Fibroblast of upper back skin (primary cell): ENCODE results near the gene SUFU.
"Not testable (repeated sequence)": the region's sequence is repeated elsewhere in the genome, so short reads cannot be mapped to it uniquely, and the experiment has no call there.

Experiments
- DNase-seq: peaks from one replicate; pipeline ENCODE4 v3.0.0-alpha.2; 2013

SUFU gene

GRCh38 chr10:102514487-102515311, 10.9 kb downstream of the SUFU start:
- DNase-seq: no peak

- no peak for DNase-seq
Observed at GRCh38 chr10:102515724-102516123, 12.0 kb downstream of the SUFU start.

DNA sequence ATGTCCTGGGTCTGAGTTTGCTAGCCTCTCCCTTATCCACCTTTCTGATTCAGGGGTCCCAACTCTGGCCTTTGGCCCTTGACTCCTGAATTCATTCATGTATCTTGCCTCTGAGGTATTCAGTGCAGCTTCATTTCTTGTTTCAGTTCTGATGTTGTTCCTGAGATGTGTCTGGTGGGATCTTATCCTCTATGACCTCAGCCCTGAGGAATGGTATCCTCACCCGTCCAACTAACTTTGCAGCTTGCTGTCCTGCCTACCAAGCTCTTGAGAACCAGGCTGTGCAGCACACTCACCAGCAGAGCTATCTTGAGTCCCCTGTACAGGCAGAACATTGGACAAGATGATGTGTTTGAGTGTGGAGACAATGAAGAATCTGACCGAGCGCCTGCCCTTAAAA, 13.8 kb downstream of the SUFU start:
- peak; percentile 52 for DNase-seq

DNA sequence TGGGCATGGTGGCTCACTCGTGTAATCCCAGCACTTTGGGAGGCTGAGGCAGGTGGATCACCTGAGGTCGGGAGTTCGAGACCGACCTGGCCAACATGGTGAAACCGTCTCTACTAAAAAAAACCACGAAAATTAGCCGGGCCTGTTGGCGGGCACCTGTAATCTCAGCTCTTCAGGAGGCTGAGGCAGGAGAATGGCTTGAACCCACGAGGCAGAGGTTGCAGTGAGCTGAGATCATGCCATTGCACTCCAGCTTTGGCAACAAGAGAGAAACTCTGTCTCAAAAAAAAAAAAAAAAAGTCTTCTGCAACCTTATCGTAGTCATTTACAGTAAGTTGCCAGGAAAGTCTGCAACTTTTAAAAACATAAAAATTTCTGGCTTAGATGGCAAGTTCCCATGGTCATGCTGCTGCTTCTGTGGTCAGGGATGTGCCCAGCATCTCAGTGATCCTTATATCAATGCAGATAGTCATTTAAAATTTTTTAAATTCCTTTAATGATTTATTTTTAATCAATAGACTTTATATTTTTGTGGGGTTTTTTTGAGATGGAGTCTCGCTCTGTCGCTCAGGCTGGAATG, 15.6 kb downstream of the SUFU start:
- DNase-seq: no peak

GRCh38 chr10:102522874-102523249, 19.1 kb downstream of the SUFU start:
- DNase-seq: no peak

DNA sequence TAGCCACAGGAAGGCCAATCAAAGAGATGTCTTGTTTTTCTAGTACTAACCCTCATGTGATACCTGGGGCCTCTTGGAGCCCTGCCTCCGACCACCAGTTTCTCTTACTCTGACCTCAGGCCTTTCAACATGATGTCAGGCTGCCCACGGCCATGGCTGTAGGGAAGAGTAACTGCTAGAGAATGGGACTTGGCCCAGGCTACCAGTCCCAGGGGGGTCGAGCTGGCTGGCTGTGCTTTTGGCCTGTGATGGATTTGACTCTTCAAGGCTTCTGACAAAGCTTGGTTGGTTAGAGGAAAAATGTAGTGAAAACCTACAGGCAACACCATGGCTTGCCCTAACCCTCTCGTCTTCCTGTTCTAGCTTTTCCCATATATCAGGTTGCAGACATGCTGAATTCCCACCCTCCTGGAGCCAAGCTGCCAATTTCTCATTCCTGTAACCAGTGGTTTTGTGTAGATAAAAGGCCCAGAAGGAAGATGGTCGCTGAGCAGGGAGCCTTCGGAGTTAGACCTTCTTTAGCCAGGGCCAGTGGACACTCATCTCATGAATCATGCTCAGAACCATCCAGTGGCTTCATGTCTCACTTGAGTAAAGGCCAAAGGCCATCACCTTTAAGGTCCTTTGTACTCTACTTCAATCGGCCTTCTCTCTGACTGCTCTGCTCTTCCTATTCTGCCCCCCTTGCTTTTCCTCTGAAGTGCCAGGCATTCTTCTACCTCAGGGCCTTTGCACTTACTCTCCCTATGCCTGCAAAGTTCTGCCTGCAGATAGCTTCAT, 19.7 kb downstream of the SUFU start:
- DNase-seq: peak; percentile 91

DNA sequence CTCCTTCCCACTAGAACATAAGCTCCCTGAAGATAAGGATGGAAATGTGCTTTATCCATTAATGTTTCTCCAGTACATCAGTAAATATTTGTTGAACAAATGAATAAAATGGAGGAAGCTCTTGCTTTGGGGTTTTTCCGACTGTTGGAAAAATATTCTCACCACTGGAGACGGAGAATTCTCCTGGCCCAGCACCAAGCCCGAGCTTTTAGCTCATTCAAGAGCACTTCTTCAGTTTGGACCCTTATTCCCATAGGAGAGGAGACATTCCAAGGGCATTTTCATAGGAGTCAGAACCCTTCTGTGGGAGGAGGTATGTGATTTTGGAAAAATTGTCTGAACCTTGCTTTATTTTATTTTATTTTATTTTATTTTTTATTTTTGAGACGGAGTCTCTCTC, 21.0 kb downstream of the SUFU start:
- DNase-seq: no peak

- no peak for DNase-seq
Observed at GRCh38 chr10:102527546-102527945, 23.8 kb downstream of the SUFU start.

- no peak for DNase-seq
Observed at GRCh38 chr10:102534333-102534732, 30.6 kb downstream of the SUFU start.

DNA sequence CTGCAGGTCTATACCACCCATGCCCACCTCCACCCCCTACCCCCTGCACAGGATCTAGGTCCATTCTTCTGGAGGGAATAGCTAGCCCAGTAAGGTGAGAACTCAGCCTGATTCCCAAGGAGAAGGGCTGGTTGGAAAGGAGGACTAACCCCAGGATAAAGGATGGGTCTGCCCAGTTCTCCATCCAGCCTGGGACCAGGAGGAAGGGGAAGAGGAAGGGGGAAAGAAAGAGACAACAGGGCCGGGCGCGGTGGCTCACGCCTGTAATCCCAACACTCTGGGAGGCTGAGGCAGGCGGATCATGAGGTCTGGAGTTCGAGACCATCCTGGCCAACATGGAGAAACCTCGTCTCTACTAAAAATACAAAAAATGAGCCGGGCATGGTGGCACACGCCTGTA, 31.2 kb downstream of the SUFU start:
- not testable (repeated sequence) for DNase-seq

- DNase-seq: no peak
Observed at GRCh38 chr10:102535481-102536147, 31.8 kb downstream of the SUFU start.

- no peak for DNase-seq
Observed at GRCh38 chr10:102537367-102537766, 33.6 kb downstream of the SUFU start.

- DNase-seq: no peak
Observed at GRCh38 chr10:102537948-102538347, 34.2 kb downstream of the SUFU start.

DNA sequence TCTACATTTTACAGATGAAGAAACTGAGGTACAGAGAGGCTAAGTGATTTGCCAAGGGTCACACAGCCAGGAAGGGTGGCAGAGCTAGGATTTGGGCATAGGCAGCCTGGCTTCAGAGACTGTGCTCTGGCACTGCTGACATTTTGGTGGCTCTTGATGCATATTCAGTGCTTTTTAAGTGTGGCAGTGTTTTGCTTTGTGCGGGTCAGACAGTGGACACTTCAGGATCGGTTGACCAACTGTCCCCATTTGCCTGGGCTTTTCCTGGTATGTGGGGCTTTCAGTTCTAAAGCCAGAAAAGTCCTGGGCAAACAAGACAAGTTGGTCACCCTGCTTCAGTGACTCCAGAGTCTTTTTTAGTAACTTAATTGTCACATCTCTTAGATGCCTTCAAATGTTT, 35.0 kb downstream of the SUFU start:
- no peak for DNase-seq

DNA sequence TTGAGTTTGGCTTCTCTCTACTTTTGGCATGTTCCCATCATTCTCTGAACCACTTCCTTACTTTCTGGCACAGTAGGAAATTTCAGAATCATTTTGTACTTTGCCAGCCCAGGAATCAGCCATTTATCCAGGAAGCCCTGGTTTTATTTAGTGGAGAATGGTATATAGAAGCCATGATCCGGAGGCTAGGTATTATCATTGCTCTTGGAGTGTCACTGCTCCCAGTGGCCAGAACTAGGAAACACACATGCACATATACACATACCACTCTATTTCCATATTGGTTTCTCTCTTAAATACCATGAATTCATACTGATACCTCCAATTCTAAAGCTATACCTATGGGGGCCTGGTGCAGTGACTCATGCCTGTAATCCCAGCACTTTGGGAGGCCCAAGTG, 36.3 kb downstream of the SUFU start:
- peak; percentile 16 for DNase-seq

- peak; percentile 19 for DNase-seq
Observed at GRCh38 chr10:102542800-102543418, 39.1 kb downstream of the SUFU start.

GRCh38 chr10:102545265-102545871, 41.6 kb downstream of the SUFU start:
- no peak for DNase-seq

- no peak for DNase-seq
Observed at GRCh38 chr10:102545997-102546396, 42.2 kb downstream of the SUFU start.

- DNase-seq: peak; percentile 79
Observed at GRCh38 chr10:102546606-102547320, 43.0 kb downstream of the SUFU start.

GRCh38 chr10:102549549-102549948, 45.8 kb downstream of the SUFU start:
- no peak for DNase-seq

GRCh38 chr10:102550636-102551210, 47.0 kb downstream of the SUFU start:
- no peak for DNase-seq
